Stimulated activated CD4-positive, alpha-beta T cell treated with anti-CD3 and anti-CD28 coated beads, Interleukin-15, amount 100 ng/mL, for 24 hours (primary cell): ENCODE results near the gene PDE10A.

ENCODE experiments used
- DNase-seq: peaks from one replicate; pipeline ENCODE4 v3.0.0-alpha.2; 2020

The PDE10A gene

DNA sequence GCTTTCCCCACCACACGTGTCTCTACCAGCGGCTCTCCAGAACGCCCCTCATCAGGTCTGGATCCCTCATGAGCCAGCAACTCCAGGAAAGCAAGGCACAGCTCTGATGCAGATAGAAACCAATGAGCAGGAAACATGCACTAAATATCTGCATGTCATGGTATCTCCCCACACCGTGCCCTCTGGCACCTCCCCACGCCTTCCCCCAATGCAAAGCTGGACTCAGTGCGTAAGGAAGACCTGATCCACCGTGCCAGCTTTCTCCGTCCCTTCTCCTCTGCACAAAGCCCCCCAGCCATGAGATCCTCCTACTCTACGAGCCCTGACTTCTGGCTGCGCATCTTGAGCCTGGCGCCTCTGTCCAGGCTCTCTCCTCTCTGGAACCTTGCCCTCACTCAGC, 9.4 kb downstream of the PDE10A start:
- no peak for DNase-seq

DNA sequence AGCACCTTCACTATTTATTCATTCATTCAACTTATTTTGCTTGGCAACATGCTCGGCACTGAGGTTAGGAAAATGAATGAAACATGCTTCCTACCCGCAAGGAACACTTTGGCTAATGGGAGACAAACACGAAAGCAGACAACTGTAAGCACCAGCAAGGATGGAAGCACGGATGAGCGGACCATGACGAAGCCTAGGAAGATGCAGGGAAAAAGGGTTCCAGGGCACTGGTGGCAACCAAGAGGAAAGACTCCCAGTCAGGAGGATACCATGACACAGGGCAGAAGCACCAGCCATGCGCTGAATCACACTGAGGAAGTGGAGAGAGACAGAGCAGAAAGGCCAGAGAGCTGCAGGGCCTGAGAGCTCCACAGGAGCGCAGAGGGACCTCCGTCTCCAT, 9.8 kb downstream of the PDE10A start:
- DNase-seq, result no peak

DNA sequence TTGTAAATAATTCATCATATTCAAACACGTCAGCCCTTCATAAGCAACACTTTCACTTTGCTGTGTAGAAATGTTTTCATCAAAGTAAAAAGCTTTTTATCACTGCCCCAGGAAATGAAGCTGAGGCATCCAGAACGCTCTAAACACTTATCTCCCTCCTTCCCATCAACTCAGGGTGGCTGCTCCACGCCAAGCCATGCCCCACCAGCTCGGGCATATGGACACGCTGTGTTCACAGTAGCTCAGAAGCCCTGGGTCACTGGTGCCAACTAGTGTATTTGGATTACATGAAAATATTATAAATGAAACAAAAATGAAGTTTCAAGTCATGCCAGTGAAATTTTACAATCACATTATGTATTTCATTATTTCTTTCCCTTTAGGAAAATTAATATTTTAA, 10.3 kb downstream of the PDE10A start:
- DNase-seq, result no peak

GRCh38 chr6:165649166-165650137, 13.6 kb downstream of the PDE10A start:
- no peak for DNase-seq

DNA sequence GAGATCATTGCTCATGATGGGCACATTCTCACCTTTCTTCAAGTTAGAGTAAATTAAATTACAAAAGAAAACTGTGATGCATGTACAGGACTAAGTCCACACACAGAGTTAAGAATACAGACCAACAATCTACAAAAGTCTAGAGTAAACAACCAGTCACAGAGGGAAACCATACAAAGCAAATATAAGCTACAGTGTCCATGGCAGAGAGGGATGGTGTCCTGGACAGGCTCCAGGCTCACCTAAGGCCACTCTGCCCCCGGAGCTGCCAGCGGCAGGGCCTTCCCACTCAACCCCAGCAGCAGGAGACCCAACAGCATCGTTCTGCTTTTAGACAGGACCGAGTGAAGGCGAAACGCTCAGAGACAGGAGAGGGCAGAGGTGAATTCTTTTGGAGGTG, 16.0 kb downstream of the PDE10A start:
- no peak for DNase-seq

DNA sequence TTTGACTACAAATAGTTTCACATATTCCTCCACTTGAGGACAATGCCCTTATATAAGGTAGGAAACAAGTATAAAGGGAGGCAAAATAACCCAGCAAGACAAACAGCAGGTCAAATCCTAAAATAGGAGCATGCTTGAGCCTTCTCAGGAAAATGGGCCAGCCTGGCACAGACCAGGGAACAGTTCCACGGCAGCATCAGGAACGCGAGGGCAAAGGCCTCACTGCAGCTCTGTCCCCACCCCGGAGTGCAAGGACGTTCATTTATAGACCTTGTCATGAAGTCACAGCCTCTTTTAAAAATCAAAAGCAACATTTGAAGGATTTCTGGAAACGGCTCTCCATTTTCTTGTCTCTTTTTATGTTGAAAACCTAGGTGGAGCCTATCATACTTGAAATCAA, 17.1 kb downstream of the PDE10A start:
- no peak for DNase-seq

DNA sequence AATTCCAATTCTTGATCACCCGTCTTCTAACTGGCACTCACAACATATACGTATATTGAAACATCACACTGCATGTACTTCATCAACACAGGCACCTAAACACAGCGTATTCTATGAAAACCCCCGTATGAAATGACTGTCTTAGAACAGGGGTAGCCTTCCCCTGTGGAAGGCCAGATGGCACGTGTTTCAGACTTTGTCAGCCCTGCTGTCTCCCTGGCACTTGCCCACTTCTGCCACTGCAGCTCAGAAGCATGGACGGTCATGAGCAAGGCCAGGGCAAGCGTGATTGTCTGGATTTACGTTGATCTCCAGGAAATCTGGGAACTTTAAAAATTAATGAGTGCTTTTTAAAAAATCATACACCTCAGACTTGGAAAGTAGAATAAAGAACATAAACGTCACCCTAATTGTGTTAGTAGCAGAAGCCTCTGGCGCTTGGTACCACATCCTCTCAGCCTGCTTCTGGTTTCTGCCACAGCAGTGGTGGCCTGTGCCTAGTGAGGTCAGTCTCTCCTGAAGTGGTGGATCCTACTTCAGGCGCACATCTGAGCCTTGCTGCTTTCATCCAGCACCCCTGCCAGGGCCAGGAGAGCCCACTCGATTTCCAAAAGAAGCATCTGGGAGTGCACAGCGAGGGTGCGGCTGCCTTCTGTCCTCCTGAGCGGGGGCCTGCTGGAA, 18.3 kb downstream of the PDE10A start:
- DNase-seq, result no peak

GRCh38 chr6:165643015-165643414, 20.0 kb downstream of the PDE10A start:
- no peak for DNase-seq

GRCh38 chr6:165641672-165642156, 21.3 kb downstream of the PDE10A start:
- no peak for DNase-seq

GRCh38 chr6:165640806-165641205, 22.2 kb downstream of the PDE10A start:
- DNase-seq, result no peak

GRCh38 chr6:165638530-165638929, 24.5 kb downstream of the PDE10A start:
- no peak for DNase-seq

DNA sequence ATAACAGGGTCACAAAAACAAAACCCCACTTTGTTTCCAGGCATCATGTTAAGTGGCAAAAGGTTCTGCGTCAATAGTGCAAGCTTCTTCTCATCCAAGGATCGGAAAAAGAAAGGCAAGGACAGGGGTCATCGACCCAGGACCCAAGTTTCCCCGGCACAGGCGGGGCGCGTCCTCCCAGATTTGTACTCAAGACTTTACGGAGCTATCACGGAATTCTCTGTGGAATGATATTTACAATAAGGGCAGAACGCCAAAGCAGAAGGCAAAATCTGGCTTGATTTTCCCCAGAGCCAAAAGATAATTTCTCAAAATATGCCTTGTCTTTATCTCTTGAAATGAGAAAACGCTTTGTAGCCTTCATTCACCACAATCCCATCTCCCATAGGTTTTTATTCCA, 25.5 kb downstream of the PDE10A start:
- DNase-seq, result no peak

DNA sequence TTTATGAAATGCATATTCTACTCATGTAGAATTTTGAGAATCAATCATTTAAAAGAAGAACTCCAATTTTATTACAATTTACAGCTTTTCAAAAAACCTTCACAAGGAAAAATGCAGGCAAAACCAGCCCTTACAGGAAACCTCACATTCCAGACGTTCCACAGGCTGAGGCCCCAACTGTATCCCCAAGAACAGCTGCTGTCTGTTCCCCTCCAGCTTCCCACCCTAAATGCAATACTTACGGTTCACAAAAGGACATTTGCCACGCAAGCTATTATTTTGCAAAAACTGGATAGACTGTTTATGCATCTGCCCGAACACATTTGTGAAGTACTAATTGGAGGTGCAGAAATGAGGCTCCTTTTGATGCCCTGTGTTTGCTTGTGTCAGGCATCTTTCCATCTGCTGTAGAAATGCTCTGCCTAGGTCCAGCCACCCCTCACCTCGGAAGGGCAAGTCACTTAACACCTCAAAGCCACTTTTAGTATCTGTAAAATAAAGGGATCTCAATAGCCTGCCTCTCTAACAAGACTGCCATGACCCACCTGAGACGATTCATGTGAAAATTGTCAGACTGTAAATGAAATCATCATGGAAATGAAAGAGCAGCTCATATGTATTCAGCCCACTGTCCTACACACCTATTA, 26.5 kb downstream of the PDE10A start:
- no peak for DNase-seq

- DNase-seq, result no peak
Observed at GRCh38 chr6:165635965-165636364, 27.1 kb downstream of the PDE10A start.

- DNase-seq, result no peak
Observed at GRCh38 chr6:165634101-165634880, 28.8 kb downstream of the PDE10A start.

DNA sequence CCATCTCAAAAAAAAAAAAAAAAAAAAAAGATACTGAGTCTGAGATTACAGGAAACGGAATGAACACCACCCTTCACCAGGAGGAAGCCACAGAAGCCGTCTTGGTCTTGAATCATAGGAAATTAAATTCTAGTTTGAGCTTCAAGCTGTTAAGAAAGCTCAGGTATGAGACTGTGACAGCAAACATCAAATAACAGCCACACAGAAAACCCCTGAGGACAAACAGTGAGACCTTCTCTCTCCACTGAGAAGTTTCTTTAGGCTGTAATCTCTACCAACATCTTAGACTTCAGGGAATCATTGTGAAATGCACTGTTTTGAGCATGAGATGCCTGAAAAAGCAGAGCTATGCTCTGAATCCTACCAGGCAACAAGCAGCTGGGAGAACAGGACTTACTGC, 30.8 kb downstream of the PDE10A start:
- DNase-seq, result no peak

- no peak for DNase-seq
Observed at GRCh38 chr6:165630544-165630953, 32.5 kb downstream of the PDE10A start.

DNA sequence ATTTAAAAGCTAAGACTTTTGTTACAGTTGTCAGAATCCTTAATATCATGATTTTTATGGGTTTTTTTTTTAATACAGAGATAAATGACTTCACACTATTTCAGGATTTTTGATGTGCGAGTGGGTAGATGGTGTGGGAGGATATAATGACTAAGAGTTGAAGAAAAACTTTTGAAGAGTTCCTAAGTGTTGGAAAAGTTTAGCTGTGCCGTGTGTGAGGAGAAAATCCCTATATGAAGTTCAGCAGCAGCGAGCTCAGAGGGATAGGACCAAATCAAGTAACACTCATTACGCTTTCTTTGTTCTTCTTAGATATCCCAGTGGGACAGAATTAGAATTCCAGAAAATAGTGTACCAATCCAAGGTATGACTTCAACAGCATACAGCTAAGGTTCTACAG, 34.1 kb downstream of the PDE10A start:
- DNase-seq, result no peak

DNA sequence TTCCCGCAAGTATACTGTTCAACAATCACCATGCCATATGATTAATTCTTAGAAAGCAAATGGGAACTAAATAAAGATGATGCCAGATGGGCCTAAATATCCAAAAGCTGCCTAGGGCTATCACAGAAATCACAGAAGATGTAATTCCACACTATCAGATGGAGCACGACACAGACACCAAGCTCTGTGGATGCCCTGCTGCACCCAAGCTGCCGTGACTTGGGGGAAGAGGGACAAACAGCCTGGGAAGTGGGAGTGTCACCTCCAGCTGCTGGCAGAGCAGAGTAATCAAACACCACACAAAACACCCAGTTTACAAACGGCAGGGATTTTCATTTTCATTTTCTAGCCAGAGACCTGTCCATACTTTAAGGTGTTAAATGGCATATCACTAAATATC, 35.7 kb downstream of the PDE10A start:
- no peak for DNase-seq

DNA sequence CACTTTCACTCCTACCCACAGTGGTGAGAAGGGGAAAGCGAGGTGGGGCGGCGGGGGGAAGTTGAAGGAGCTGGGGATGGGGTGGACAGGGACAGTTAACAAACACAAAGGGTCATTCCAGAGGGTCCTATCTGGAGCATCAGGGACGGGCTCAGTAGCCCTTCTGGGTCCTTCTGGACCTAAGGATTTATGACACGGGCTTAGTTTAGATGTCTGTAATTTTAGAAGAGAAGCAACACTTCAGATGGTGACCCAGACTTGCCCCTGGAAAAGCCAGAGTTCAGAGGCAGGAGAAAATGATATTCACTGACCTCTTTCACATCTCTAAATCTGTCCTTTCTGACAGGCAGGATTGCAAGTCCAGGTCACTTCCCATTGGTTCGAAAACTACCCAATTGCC, 36.3 kb downstream of the PDE10A start:
- no peak for DNase-seq

- DNase-seq, result no peak
Observed at GRCh38 chr6:165624871-165625639, 38.0 kb downstream of the PDE10A start.

DNA sequence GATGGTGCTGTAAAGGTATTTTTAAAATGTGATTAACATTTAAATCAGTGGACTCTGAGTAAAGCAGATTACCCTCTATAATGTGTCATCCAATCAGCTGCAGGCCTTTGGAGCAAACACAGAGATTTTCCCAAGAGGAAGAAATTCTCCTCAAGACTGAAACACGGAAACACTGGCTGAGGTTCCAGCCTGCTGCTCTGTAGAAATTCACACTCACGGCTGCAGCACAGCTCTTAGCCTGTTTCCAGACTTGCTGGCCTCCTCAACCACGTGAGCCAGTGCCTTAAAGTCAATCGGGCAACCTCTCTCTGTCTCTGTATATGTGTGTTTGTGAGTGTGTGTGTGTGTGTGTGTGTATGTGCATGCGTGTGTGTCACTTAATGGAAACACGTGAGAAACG, 41.1 kb downstream of the PDE10A start:
- DNase-seq, result no peak
